HG03432 (cell line): ENCODE measurements around the gene HCN3.

ENCODE experiments used
- ATAC-seq: cut with Tn5 transposase; IDR thresholded peaks from one replicate; pipeline ENCODE4 v1.9.1; 2021; ENCODE audit warnings: mild to moderate bottlenecking, moderate library complexity; ENCODE audit not compliant: unreplicated experiment

Gene HCN3

GRCh38 chr1:155253797-155254196, 23.5 kb upstream of the HCN3 start:
- ATAC-seq: no peak

DNA sequence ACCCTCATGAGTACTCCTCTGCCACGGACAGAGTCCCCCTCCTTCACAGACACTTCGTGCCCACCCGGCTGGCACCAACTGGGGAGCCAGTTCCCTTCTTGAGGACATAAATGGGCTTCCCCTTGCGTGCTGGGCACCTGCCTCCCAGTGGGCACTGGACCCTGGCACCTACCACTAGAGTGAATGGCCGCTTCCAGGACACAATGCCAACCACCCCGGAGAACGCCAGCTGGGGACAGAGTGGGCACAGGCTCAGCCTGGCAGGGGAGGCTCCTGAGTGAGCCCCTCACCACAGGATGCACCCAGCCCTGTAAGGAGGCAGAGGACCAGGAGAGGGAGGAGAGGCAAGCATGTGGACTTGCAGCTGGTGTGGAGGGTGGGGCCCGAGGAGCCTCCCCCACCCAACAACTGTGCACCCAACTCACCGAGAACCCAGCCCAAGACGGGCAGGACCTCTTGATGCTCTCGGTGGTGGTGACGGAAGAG, 23.0 kb upstream of the HCN3 start:
- no peak for ATAC-seq

GRCh38 chr1:155254714-155255242, 22.5 kb upstream of the HCN3 start:
- no peak for ATAC-seq

- ATAC-seq: peak; percentile 64
Observed at GRCh38 chr1:155255243-155256007, 21.8 kb upstream of the HCN3 start, which contains the start of gene ENTREP3. ENTREP3 (minus strand) TSS chr1:155255483; CDS start chr1:155254877, 606 bp downstream.

- no peak for ATAC-seq
Observed at GRCh38 chr1:155256058-155256852, 21.0 kb upstream of the HCN3 start.

DNA sequence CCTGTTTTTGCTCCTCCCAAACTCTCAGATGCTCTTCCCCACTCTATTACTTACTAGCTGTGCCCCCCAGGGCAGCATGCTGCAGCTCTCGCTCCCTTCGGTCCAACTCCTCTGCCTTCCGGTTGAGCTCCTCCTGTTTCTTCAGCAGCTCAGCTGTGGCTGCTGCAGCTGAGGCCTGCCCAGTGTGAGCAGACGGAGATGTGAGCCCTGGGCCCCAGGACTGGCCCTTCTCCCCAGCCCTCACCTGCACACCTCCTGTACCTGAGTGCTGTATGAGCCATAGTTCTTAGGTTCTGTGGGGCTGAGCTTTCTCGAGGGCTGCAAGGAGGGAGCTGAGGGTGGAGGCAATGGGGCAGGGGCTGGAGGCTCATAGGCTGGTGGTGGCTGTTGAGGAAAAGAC, 17.0 kb upstream of the HCN3 start:
- ATAC-seq: no peak

DNA sequence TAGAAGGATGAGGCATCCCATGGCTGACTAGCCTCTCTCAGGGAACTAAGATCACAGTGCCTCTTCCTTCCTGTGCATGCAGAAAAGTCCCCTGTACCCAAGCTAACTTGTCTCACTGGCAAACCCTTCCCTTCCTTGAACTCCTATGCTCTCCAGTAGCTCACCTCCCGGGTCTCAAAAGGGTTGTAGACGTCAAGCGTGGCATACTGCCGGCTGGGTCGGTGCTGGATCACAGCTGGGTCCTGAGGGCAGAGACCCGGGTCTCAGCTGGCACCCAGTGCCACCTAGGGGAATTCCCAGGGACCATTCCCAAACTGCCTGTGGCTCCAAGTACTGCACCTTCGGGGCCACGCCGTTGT, 15.8 kb upstream of the HCN3 start:
- ATAC-seq: peak; percentile 8

- peak; percentile 86 for ATAC-seq
Observed at GRCh38 chr1:155261852-155262673, 15.2 kb upstream of the HCN3 start, which contains the start of gene SCAMP3. SCAMP3 (minus strand) TSS chr1:155262360; CDS start chr1:155262151, 209 bp downstream.

DNA sequence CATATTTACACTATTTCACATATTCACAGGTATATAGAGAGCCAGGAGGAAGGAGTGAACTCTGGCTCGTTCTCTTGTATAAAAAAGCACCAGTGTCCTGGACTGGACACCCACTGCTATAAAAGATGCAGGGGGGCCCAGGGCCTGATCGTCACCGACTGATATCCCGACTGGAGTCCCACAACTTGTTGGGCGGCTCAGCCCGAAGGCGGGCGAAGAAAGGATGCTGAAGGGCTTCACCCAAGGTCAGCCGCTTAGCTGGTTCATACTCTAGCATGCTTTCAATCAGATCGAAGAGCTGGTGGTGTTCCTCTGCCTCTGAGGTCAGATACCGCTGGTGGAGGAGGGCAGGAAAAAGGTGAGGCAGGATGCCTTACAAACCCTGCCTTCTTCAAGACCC, 14.2 kb upstream of the HCN3 start:
- ATAC-seq: no peak

- no peak for ATAC-seq
Observed at GRCh38 chr1:155266553-155266952, 10.7 kb upstream of the HCN3 start.

GRCh38 chr1:155267373-155267772, 9.9 kb upstream of the HCN3 start:
- no peak for ATAC-seq

DNA sequence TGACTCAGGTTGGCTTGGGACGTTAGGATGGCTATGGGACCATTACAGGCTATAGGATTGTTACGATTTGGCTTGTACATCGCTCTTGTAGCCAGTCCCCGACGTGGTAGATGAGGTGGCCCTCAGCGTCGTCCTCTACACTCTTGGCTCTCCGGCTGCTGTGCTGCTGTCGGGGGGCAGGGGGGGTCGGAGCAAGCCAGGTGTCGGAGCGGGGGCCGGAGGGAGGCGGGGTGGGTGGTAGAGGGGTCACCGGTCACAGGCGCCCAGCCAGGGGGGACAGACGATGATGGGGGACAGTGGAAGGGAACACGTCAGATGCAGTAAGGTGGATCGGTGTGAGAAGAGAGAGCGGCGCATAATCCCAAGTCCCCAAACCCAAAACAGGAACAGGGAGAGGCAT, 8.6 kb upstream of the HCN3 start:
- ATAC-seq: no peak

- no peak for ATAC-seq
Observed at GRCh38 chr1:155269381-155269780, 7.9 kb upstream of the HCN3 start.

GRCh38 chr1:155272466-155273342, 4.6 kb upstream of the HCN3 start:
- ATAC-seq: peak; percentile 40

- peak; percentile 78 for ATAC-seq
Observed at GRCh38 chr1:155273343-155274245, 3.7 kb upstream of the HCN3 start, which contains the start of gene CLK2. CLK2 (minus strand) TSS chr1:155273504; CDS start chr1:155270977, 2,527 bp downstream.

- peak; percentile 2 for ATAC-seq
Observed at GRCh38 chr1:155277902-155278688, 832 bp downstream of the HCN3 start.

- no peak for ATAC-seq
Observed at GRCh38 chr1:155278689-155279160, 1.5 kb downstream of the HCN3 start.

DNA sequence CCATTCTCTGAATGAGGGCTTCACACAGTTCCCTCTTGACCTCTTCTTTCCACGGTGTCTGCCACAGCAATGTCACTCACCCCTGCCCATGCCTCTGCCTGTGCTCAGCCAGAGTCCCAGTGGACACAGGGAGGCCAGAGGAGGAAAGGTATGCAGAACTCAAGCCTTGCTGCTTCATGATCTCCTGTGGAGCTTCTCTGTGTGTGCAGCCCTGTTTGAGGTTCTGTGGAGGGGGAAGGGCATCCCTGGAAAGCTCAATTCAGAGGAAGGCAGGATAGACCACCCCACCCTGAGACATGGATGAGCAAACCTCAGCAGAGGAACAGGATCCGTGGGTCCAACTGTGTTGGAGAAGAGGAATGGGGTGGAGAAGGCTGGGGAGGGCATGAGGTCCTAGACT, 2.0 kb downstream of the HCN3 start:
- ATAC-seq: no peak
